ENCODE data around the gene COL5A1.

GRCh38 chr9:134847752-134848432 is 206.3 kb downstream of the COL5A1 start:
- no peak for TF ChIP-seq POLR2AphosphoS5 (IDR thresholded peaks at IDR 0.05; ENCODE audit: low read depth)
- no peak for TF ChIP-seq CTCF (IDR thresholded peaks at IDR 0.05; ENCODE audit: insufficient read depth, low read length)
- no peak for TF ChIP-seq REST (IDR thresholded peaks at IDR 0.05; ENCODE audit: insufficient replicate concordance, low read depth)

Measured in HL-60 (cell line).